ENCODE data around the gene LHPP.

GRCh38 chr10:124472071-124472470, 10.4 kb downstream of the LHPP start:
- TF ChIP-seq POLR2A (IDR thresholded peaks at IDR 0.05), result no peak
- TF ChIP-seq POLR2AphosphoS5 (IDR thresholded peaks at IDR 0.05), result no peak
- no peak for TF ChIP-seq CTCF (IDR thresholded peaks at IDR 0.05)
- TF ChIP-seq EP300 (IDR thresholded peaks at IDR 0.05), result no peak
